Activated T-cell treated with anti-CD3 and anti-CD28 coated beads, Interleukin-2, amount 50 U/mL, for 4 hours (primary cell): Measurements from ENCODE around the gene DUSP22. TPM values are rescaled to one million over a fixed set of nuclear protein-coding genes. Genes with fewer than 3 reads are reported as not detected.

ENCODE experiments used
- ATAC-seq, 2 donors: fragments of 200-7000 bp; cut with Tn5 transposase; one replicate each; pipeline ENCODE4 v1.10.0; 2021
- DNase-seq: peaks from one replicate; pipeline ENCODE4 v3.0.0-alpha.2; 2020
- H3K27me3 Mint-ChIP-seq: one replicate; pipeline ENCODE4 v1.8.0; 2021; ENCODE audit warnings: low read depth, mixed read lengths
- H3K36me3 Mint-ChIP-seq: one replicate; pipeline ENCODE4 v1.8.0; 2022; ENCODE audit warnings: mixed read lengths; ENCODE audit not compliant: insufficient read depth
- H3K4me1 Mint-ChIP-seq: one replicate; pipeline ENCODE4 v1.8.0; 2021; ENCODE audit warnings: low read depth, mixed read lengths
- H3K4me3 Mint-ChIP-seq: one replicate; pipeline ENCODE4 v1.8.0; 2021; ENCODE audit warnings: mild to moderate bottlenecking, moderate library complexity, mixed read lengths
- H3K9me3 Mint-ChIP-seq: one replicate; pipeline ENCODE4 v1.8.0; 2021; ENCODE audit warnings: mixed read lengths
- total RNA-seq, 3 donors: library from RNA; stranded (reverse); gene quantifications; one replicate each; pipeline ENCODE4 v1.2.1, GENCODE V29; 2021

Gene DUSP22
- total RNA-seq, 3 donors from 2014 or later, result 27.5 to 32.5 (median 30.9) TPM

- H3K4me3 Mint-ChIP-seq, result peak overlapping the region; percentile 30
These were observed 32.3 kb upstream of the DUSP22 start for GRCh38 chr6:259901-260508.

DNA sequence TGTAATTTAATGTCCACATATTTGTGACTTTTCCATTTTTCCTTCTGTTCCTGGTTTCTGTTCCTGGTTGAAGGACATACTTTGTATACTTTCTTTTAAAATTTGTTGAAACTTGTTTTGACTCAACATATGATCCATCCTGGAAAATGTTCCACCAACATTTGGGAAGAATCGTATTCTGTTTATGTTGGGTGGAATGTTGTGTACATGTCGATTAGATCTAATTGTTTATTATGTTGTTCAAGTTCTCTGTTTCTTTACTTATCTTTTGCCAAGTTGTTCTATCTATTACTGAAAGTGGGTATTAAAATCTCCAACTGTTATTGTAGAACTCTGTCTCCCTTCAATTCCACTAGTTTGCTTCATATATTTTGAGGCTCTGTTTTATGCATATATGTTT lies 27.7 kb upstream of the DUSP22 start:
- H3K4me3 Mint-ChIP-seq, result no peak overlapping the region
- no peaks in the 10 kb centered on the region for H3K9me3 Mint-ChIP-seq
- ATAC-seq, result no peak
- H3K27me3 Mint-ChIP-seq, result no peaks in the 10 kb centered on the region
- peaks cover 17% of the 10 kb centered on the region for H3K4me1 Mint-ChIP-seq
- H3K36me3 Mint-ChIP-seq, result no peaks in the 10 kb centered on the region
- DNase-seq, result no peak

More at GRCh38 chr6:259901-260508, 32.3 kb upstream of the DUSP22 start:
- Mint-ChIP-seq H3K27me3 (no peaks in the 10 kb centered on the region), H3K36me3 (no peaks in the 10 kb centered on the region), H3K4me1 (peaks cover 39% of the 10 kb centered on the region), H3K9me3 (no peaks in the 10 kb centered on the region)
- ATAC-seq (no peak), DNase-seq (no peak)

GRCh38 chr6:268394-268935 lies 23.8 kb upstream of the DUSP22 start:
- H3K27me3 Mint-ChIP-seq, result no peaks in the 10 kb centered on the region
- no peak for DNase-seq
- H3K4me1 Mint-ChIP-seq, result peaks cover 31% of the 10 kb centered on the region
- peaks cover 11% of the 10 kb centered on the region for H3K9me3 Mint-ChIP-seq
- no peaks in the 10 kb centered on the region for H3K36me3 Mint-ChIP-seq
- ATAC-seq, result no peak
- no peak overlapping the region for H3K4me3 Mint-ChIP-seq

DNA sequence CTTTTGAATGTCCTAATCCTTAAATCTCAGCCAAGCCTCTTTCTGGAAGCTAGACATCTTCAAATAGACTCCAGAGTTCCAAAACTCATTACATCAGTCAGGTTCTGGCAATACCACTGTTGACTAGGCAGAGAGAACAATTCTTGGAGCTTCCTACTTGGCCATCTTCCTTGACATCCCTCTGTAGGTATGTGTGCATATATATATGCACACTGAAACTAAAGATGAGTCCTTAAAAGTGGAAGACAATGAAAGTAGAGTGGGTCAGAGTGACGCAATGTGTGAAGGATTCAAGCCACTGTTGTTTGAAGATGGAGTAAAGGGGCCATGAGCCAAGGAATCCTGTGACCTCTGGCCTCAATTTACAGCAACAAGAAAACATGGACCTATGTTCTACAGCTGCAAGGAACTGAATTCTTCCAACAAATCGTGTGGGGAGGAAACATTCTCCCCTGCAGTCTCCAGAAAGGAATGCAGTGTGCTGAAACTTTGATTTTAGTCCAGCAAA lies 18.7 kb upstream of the DUSP22 start:
- Mint-ChIP-seq H3K4me1 (peaks cover 31% of the 10 kb centered on the region), H3K36me3 (no peaks in the 10 kb centered on the region), H3K27me3 (no peaks in the 10 kb centered on the region), H3K4me3 (no peak overlapping the region), H3K9me3 (peaks cover 11% of the 10 kb centered on the region)
- ATAC-seq, result no peak
- no peak for DNase-seq

- peaks cover 3% of the 10 kb centered on the region for H3K9me3 Mint-ChIP-seq
- H3K4me3 Mint-ChIP-seq, result no peak overlapping the region
- H3K27me3 Mint-ChIP-seq, result no peaks in the 10 kb centered on the region
- no peak for DNase-seq
- H3K36me3 Mint-ChIP-seq, result peaks cover 4% of the 10 kb centered on the region
- H3K4me1 Mint-ChIP-seq, result peaks cover 4% of the 10 kb centered on the region
- no peak for ATAC-seq
These were observed 14.5 kb upstream of the DUSP22 start for GRCh38 chr6:277746-278145.

DNA sequence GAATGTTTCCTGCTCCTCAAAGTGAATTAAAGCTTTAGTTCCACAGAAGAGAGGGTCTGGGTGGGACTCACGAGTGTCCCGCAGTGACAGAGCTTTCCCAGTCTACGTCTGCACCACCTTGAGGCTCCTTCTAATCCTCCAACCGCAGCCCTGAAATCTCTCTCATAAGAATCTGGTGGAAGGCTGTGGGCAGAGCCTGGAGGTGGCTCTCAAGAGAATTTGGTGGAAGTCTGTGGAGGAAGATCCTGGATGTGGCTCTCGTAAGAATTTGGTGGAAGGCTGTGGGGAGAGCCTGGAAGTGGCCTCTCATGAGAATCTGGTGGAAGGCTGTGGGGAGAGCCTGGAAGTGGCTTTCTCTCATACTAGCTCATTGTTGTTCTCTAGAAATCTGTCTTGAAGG lies 13.8 kb upstream of the DUSP22 start:
- ATAC-seq (no peak), DNase-seq (no peak)
- H3K4me3 Mint-ChIP-seq, result no peak overlapping the region
- peaks cover 4% of the 10 kb centered on the region for H3K36me3 Mint-ChIP-seq
- no peaks in the 10 kb centered on the region for H3K9me3 Mint-ChIP-seq
- H3K4me1 Mint-ChIP-seq, result no peaks in the 10 kb centered on the region
- no peaks in the 10 kb centered on the region for H3K27me3 Mint-ChIP-seq

DNA sequence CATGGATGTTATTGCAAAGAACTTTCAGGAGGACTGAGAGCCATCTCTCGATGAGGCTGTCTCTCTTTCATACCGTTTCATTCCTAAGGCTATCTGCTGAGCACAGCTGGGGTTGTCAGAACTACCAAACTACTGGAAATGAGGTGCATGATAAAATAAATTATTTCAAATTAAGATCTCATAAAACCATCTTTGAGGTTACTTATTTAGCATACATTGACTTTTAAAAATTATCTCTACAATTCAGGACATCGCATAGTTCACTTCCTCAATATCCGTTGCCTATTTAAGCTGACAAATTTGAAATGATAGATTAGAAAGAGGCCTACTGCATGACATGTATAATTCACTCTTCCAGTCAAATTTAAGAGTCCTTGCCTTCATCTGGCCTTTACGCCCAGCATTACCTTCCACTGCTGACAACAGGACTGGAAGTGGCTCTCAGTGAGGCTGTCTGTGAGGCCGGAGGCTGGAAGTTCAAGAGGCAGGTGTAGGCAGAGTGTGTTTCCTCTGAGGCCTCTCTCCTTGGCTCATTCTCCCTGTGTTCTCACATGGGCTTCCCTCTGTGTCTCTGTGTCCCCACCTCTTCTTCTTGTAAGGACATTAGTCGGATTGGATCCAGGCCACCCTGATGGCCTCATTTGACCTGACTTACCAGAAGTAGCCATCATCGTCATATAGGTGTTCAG lies 12.8 kb upstream of the DUSP22 start:
- H3K4me1 Mint-ChIP-seq, result peaks cover 2% of the 10 kb centered on the region

GRCh38 chr6:280775-281468 lies 11.4 kb upstream of the DUSP22 start:
- Mint-ChIP-seq H3K36me3 (peaks cover 4% of the 10 kb centered on the region), H3K27me3 (peaks cover 1% of the 10 kb centered on the region), H3K4me3 (no peak overlapping the region), H3K4me1 (peaks cover 13% of the 10 kb centered on the region), H3K9me3 (no peaks in the 10 kb centered on the region)
- no peak for ATAC-seq
- no peak for DNase-seq

More for the DNA sequence above, 12.8 kb upstream of the DUSP22 start:
- H3K27me3 Mint-ChIP-seq, result peaks cover 1% of the 10 kb centered on the region
- ATAC-seq (no peak), DNase-seq (no peak)
- no peak overlapping the region for H3K4me3 Mint-ChIP-seq
- H3K9me3 Mint-ChIP-seq, result no peaks in the 10 kb centered on the region
- H3K36me3 Mint-ChIP-seq, result peaks cover 4% of the 10 kb centered on the region

DNA sequence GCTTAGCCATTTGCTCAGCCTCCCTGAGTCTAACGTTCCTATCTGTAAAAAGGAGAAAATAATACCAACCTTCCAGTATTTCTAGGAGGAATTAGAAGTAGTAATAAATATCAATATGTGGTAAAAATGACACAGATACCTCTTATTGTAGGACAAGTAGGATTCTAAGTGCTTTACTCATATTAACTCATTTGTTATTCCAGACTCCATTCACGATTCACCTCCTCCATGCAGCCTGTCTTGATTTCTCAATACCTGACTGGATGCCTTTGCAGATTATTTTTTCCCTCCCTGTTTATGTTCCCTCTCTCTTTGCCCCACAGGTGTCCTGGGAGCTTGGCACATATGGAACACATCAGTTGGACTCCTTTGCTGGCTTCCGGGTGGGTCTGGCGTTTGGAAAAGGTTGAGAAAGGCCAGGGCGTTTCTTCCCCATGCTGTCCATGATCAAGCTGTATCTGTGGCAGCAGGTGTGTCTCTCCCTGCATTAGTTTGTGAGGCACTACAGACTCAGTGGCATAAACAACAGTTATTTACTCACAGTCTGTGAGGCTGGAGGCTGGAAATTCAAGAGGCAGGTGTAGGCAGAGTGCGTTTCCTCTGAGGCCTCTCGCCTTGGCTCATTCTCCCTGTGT lies 10.7 kb upstream of the DUSP22 start:
- Mint-ChIP-seq H3K9me3 (no peaks in the 10 kb centered on the region), H3K36me3 (peaks cover 4% of the 10 kb centered on the region), H3K4me1 (peaks cover 16% of the 10 kb centered on the region), H3K27me3 (peaks cover 1% of the 10 kb centered on the region), H3K4me3 (no peak overlapping the region)
- DNase-seq (no peak), ATAC-seq (no peak)

- peaks cover 23% of the 10 kb centered on the region for H3K4me1 Mint-ChIP-seq
- DNase-seq (no peak), ATAC-seq (no peak)
- no peaks in the 10 kb centered on the region for H3K9me3 Mint-ChIP-seq
- peaks cover 1% of the 10 kb centered on the region for H3K27me3 Mint-ChIP-seq
- peaks cover 4% of the 10 kb centered on the region for H3K36me3 Mint-ChIP-seq
- H3K4me3 Mint-ChIP-seq, result no peak overlapping the region
These were observed 10.0 kb upstream of the DUSP22 start for GRCh38 chr6:282177-282866.

DNA sequence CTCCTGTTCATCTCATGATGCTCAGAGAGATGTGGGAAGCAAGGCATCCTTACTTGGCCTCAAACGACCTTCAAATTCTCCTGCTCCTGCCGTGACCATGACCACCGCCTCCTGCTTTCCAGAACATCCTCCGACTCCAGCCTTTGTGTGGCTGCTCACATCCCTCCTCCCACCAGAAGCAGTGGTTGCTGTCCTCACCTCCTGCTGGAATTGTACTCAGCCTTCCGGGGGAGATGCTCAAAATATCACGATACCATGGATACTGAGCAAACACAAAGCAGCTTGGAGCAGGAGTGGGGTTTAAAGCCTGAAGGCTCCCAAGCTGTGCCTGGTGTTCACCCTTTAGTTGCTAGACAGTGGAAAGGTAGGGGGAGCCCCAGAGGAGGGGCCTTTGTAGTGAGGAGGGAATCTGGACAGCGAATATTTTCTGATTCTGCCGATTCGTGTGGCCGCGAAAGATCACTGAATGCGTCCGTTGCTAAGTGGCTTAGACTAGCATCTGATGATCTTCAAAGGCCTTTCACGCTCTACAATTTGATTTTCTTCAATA lies 9.3 kb upstream of the DUSP22 start:
- DNase-seq (no peak), ATAC-seq (no peak)
- Mint-ChIP-seq H3K4me3 (no peak overlapping the region), H3K4me1 (peaks cover 28% of the 10 kb centered on the region), H3K36me3 (peaks cover 4% of the 10 kb centered on the region), H3K9me3 (no peaks in the 10 kb centered on the region), H3K27me3 (peaks cover 1% of the 10 kb centered on the region)

DNA sequence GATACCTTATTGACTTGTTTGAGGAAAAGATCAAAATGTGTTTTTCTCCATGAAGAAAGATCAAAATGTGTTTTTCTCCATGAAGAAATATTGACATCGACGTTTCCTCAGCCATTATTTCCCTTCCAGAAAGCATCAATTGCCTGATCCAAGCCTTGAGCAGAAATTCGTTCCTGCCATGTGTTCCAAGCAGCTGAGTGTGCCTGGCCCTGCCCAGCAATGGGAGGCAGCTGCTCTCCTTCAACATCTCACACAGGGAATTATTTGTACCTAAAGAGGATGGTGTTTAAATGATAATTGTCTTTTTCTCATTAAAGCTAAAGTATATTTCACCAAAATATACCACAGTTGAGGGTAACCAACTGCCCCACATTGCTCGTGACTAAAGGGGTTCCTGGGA lies 7.8 kb upstream of the DUSP22 start:
- Mint-ChIP-seq H3K4me1 (peaks cover 36% of the 10 kb centered on the region), H3K9me3 (no peaks in the 10 kb centered on the region), H3K4me3 (no peak overlapping the region), H3K36me3 (peaks cover 6% of the 10 kb centered on the region), H3K27me3 (peaks cover 1% of the 10 kb centered on the region)
- DNase-seq (no peak), ATAC-seq (no peak)

GRCh38 chr6:285030-285771 lies 7.1 kb upstream of the DUSP22 start:
- ATAC-seq, result peak; percentile 17 to 24
- no peak for DNase-seq
- H3K9me3 Mint-ChIP-seq, result no peaks in the 10 kb centered on the region
- H3K4me3 Mint-ChIP-seq, result no peak overlapping the region
- H3K36me3 Mint-ChIP-seq, result peaks cover 6% of the 10 kb centered on the region
- peaks cover 1% of the 10 kb centered on the region for H3K27me3 Mint-ChIP-seq
- H3K4me1 Mint-ChIP-seq, result peaks cover 37% of the 10 kb centered on the region
